PFSK-1 (cell line): Measurements from ENCODE around the gene LOC101059915.

Experiments
- FOXP2 ChIP-seq: optimal IDR thresholded peaks from 2 replicates; pipeline ENCODE3; 2011; ENCODE audit warnings: borderline replicate concordance, control low read depth, inconsistent platforms; ENCODE audit not compliant: insufficient read depth; ENCODE audit errors: extremely low read length, extremely low read depth
- POLR2AphosphoS5 ChIP-seq: IDR thresholded peaks from 2 replicates; pipeline ENCODE4 v1.6.1; 2012; ENCODE audit warnings: low read depth, mild to moderate bottlenecking, control low read depth, low read length, moderate library complexity
- SIN3A ChIP-seq: IDR thresholded peaks from 2 replicates; pipeline ENCODE4 v1.6.1; 2012; ENCODE audit warnings: mild to moderate bottlenecking, low read length, moderate library complexity, borderline replicate concordance; ENCODE audit not compliant: insufficient read depth
- TAF1 ChIP-seq: IDR thresholded peaks from 2 replicates; pipeline ENCODE4 v1.6.1; 2012; ENCODE audit warnings: low read length, control low read depth, borderline replicate concordance; ENCODE audit not compliant: insufficient read depth
- TF ChIP-seq, protein P1 (sequence below), 2 experiments: IDR thresholded peaks; 2 replicates each; pipeline versions ENCODE4 v1.6.1 to v1.8.0; 2011 to 2012; ENCODE audit warnings: low read depth in 2 of 2, low read length in 2 of 2, control low read depth in 1 of 2, inconsistent platforms in 1 of 2, mild to moderate bottlenecking in 1 of 2, moderate library complexity in 1 of 2; ENCODE audit not compliant: insufficient read depth in 1 of 2

DNA sequence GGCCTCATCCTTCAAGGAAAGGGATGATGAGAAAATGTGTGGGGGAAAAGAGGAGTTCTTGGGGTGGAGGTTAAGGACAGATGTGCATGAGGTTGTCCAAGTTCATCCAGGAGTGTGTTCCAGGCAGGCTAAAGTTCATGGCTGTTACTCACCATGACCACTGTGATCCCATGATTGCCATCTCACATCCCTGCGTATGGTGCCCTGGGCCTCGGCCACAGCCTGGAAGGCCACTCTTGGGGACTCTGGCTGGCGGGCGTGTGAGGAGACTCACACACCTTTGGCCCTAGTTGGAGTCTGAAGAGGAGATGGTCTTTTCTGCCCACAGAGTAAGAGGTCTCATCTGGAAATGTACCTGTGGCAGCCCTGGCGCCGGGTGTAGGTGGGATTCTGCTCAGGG lies 7.4 kb upstream of the LOC101059915 start:
- TF ChIP-seq TAF1 (no peak), POLR2AphosphoS5 (no peak), SIN3A (no peak), FOXP2 (no peak)
- TF ChIP-seq, protein P1, sequence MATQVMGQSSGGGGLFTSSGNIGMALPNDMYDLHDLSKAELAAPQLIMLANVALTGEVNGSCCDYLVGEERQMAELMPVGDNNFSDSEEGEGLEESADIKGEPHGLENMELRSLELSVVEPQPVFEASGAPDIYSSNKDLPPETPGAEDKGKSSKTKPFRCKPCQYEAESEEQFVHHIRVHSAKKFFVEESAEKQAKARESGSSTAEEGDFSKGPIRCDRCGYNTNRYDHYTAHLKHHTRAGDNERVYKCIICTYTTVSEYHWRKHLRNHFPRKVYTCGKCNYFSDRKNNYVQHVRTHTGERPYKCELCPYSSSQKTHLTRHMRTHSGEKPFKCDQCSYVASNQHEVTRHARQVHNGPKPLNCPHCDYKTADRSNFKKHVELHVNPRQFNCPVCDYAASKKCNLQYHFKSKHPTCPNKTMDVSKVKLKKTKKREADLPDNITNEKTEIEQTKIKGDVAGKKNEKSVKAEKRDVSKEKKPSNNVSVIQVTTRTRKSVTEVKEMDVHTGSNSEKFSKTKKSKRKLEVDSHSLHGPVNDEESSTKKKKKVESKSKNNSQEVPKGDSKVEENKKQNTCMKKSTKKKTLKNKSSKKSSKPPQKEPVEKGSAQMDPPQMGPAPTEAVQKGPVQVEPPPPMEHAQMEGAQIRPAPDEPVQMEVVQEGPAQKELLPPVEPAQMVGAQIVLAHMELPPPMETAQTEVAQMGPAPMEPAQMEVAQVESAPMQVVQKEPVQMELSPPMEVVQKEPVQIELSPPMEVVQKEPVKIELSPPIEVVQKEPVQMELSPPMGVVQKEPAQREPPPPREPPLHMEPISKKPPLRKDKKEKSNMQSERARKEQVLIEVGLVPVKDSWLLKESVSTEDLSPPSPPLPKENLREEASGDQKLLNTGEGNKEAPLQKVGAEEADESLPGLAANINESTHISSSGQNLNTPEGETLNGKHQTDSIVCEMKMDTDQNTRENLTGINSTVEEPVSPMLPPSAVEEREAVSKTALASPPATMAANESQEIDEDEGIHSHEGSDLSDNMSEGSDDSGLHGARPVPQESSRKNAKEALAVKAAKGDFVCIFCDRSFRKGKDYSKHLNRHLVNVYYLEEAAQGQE (IDR thresholded peaks at IDR 0.05; ENCODE audit: insufficient read depth in 1 of 2, low read depth in 2 of 2, low read length in 2 of 2) = no peak
